PFSK-1 (cell line): ENCODE data around the gene BFSP1.

Experiments
- SIN3A ChIP-seq: IDR thresholded peaks from 2 replicates; pipeline ENCODE4 v1.6.1; 2012; ENCODE audit warnings: mild to moderate bottlenecking, low read length, moderate library complexity, borderline replicate concordance; ENCODE audit not compliant: insufficient read depth
- TF ChIP-seq, protein P1 (sequence below), 2 experiments: IDR thresholded peaks; 2 replicates each; pipeline versions ENCODE4 v1.6.1 to v1.8.0; 2011 to 2012; ENCODE audit warnings: low read depth in 2 of 2, low read length in 2 of 2, control low read depth in 1 of 2, inconsistent platforms in 1 of 2, mild to moderate bottlenecking in 1 of 2, moderate library complexity in 1 of 2; ENCODE audit not compliant: insufficient read depth in 1 of 2

DNA sequence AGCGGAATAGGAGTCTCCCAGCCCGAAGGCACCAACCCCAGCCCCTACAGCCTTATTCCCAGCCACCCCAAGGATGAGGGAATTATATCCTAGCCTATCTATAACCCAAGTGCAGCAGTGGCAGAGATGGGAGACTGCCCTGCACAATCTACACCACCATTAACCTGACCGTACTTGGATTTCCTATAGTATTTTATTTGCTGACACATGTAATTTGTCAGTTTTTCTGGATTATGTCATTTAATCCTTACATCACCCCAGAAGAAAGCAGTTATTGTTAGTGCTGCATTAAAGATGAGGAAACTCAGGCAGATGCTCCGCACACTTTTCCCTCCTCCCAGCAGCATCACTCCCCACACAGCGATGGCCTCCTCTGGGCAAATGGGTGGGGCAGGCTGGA, 6.0 kb downstream of the BFSP1 start:
- no peak for TF ChIP-seq SIN3A
- TF ChIP-seq, protein P1, sequence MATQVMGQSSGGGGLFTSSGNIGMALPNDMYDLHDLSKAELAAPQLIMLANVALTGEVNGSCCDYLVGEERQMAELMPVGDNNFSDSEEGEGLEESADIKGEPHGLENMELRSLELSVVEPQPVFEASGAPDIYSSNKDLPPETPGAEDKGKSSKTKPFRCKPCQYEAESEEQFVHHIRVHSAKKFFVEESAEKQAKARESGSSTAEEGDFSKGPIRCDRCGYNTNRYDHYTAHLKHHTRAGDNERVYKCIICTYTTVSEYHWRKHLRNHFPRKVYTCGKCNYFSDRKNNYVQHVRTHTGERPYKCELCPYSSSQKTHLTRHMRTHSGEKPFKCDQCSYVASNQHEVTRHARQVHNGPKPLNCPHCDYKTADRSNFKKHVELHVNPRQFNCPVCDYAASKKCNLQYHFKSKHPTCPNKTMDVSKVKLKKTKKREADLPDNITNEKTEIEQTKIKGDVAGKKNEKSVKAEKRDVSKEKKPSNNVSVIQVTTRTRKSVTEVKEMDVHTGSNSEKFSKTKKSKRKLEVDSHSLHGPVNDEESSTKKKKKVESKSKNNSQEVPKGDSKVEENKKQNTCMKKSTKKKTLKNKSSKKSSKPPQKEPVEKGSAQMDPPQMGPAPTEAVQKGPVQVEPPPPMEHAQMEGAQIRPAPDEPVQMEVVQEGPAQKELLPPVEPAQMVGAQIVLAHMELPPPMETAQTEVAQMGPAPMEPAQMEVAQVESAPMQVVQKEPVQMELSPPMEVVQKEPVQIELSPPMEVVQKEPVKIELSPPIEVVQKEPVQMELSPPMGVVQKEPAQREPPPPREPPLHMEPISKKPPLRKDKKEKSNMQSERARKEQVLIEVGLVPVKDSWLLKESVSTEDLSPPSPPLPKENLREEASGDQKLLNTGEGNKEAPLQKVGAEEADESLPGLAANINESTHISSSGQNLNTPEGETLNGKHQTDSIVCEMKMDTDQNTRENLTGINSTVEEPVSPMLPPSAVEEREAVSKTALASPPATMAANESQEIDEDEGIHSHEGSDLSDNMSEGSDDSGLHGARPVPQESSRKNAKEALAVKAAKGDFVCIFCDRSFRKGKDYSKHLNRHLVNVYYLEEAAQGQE (IDR thresholded peaks at IDR 0.05; ENCODE audit: insufficient read depth in 1 of 2, low read depth in 2 of 2, low read length in 2 of 2) = no peak
